Vagina (tissue), 2 donors: ENCODE data around the gene HMX3.

Experiments used
- POLR2A ChIP-seq, 2 donors: fragments of 450-650 bp; IDR thresholded peaks; one replicate each; pipeline ENCODE4 v1.6.1; 2017; ENCODE audit warnings: antibody characterized with exemption in 2 of 2, mild to moderate bottlenecking in 2 of 2, moderate library complexity in 2 of 2
- POLR2AphosphoS5 ChIP-seq, 2 donors: sonication (generic); formaldehyde crosslinking; IDR thresholded peaks; one replicate each; pipeline ENCODE4 v1.9.0; 2017; ENCODE audit warnings: antibody characterized with exemption in 2 of 2, mild to moderate bottlenecking in 2 of 2, low read depth in 1 of 2; ENCODE audit not compliant: insufficient read depth in 1 of 2
- TF ChIP-seq, protein P1 (sequence below), 3 experiments: fragments of 450-650 bp in 2 of 3; fragments of 200-600 bp in 1 of 3; sonication (generic) in 1 of 3; IDR thresholded peaks; one replicate each; pipeline ENCODE4 v1.5.1; 2017 to 2019; ENCODE audit warnings: antibody characterized with exemption in 3 of 3, mild to moderate bottlenecking in 2 of 3, moderate library complexity in 2 of 3

DNA sequence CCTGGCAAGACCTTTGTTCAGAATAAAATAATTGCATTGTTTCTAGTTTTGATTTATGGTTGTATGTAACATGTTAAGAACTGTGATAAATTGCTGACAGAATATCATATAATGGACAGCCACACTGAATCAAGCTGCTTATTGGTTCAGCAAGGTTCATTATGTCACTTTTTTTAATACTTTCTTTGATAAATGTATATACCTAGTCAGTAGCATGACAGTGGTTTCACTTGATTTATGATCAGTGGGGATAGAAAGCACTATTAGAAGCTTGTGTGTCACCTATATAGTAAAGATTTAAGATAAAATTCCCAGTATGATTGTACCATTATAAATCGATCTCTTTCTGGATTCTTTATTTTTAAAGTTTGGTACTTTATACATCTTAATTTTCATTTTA lies 22.9 kb downstream of the HMX3 start:
- TF ChIP-seq, protein P1, sequence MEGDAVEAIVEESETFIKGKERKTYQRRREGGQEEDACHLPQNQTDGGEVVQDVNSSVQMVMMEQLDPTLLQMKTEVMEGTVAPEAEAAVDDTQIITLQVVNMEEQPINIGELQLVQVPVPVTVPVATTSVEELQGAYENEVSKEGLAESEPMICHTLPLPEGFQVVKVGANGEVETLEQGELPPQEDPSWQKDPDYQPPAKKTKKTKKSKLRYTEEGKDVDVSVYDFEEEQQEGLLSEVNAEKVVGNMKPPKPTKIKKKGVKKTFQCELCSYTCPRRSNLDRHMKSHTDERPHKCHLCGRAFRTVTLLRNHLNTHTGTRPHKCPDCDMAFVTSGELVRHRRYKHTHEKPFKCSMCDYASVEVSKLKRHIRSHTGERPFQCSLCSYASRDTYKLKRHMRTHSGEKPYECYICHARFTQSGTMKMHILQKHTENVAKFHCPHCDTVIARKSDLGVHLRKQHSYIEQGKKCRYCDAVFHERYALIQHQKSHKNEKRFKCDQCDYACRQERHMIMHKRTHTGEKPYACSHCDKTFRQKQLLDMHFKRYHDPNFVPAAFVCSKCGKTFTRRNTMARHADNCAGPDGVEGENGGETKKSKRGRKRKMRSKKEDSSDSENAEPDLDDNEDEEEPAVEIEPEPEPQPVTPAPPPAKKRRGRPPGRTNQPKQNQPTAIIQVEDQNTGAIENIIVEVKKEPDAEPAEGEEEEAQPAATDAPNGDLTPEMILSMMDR (IDR thresholded peaks at IDR 0.05) = no peak
- TF ChIP-seq POLR2A (IDR thresholded peaks at IDR 0.05) = no peak
- TF ChIP-seq POLR2AphosphoS5 (IDR thresholded peaks at IDR 0.05; ENCODE audit: insufficient read depth in 1 of 2, low read depth in 1 of 2) = no peak
